Osteoblast (primary cell): ENCODE results near the gene DNAJB2. TPM values are rescaled to one million over a fixed set of nuclear protein-coding genes. Genes with fewer than 3 reads are reported as not detected.

Experiments
- DNase-seq: peaks from one replicate; pipeline ENCODE4 v3.0.0; 2011; ENCODE audit warnings: low spot score, mixed read lengths; ENCODE audit not compliant: insufficient read length; ENCODE audit errors: missing footprints
- H2AFZ ChIP-seq: 2 replicates; pipeline ENCODE4 v1.6.0; 2011; ENCODE audit warnings: mild to moderate bottlenecking, low read length
- H3K27ac ChIP-seq: 2 replicates; pipeline ENCODE4 v1.5.1; 2011; ENCODE audit warnings: mild to moderate bottlenecking, low read depth, low read length, moderate library complexity
- H3K27me3 ChIP-seq: 2 replicates; pipeline ENCODE4 v1.6.0; 2012; ENCODE audit warnings: mild to moderate bottlenecking, control low read depth, inconsistent platforms, low read length, moderate library complexity; ENCODE audit not compliant: insufficient read depth
- H3K36me3 ChIP-seq: 2 replicates; pipeline ENCODE4 v1.5.1; 2011; ENCODE audit warnings: mild to moderate bottlenecking, low read length, control low read depth, moderate library complexity; ENCODE audit not compliant: insufficient read depth
- H3K4me1 ChIP-seq: 2 replicates; pipeline ENCODE4 v1.5.1; 2011; ENCODE audit warnings: mild to moderate bottlenecking, low read length, control low read depth, moderate library complexity; ENCODE audit not compliant: insufficient read depth
- H3K4me2 ChIP-seq: 2 replicates; pipeline ENCODE4 v1.6.0; 2011; ENCODE audit warnings: mild to moderate bottlenecking, low read length; ENCODE audit not compliant: insufficient read depth
- H3K4me3 ChIP-seq: fragments of 200-600 bp; sonication (generic); 3 replicates; pipeline ENCODE4 v1.5.1; 2012; ENCODE audit warnings: mild to moderate bottlenecking, low read length, inconsistent platforms; ENCODE audit not compliant: insufficient read depth
- H3K79me2 ChIP-seq: 2 replicates; pipeline ENCODE4 v1.6.0; 2012; ENCODE audit warnings: mild to moderate bottlenecking, low read length, control low read depth, inconsistent platforms; ENCODE audit not compliant: insufficient read depth
- H3K9me3 ChIP-seq: 2 replicates; pipeline ENCODE4 v1.5.1; 2011; ENCODE audit warnings: low read depth, low read length, control low read depth
- H4K20me1 ChIP-seq: 2 replicates; pipeline ENCODE4 v1.6.0; 2012; ENCODE audit warnings: mild to moderate bottlenecking, low read length, control low read depth; ENCODE audit not compliant: insufficient read depth
- CTCF ChIP-seq: IDR thresholded peaks from 2 replicates; pipeline ENCODE4 v1.5.1; 2011; ENCODE audit warnings: mild to moderate bottlenecking, low read depth, low read length, moderate library complexity; ENCODE audit errors: extremely low read depth
- total RNA-seq: library from RNA; depleted of rRNA; stranded (reverse); fragments of >200 nt; gene quantifications from 2 replicates; pipeline ENCODE4 v1.2.3, GENCODE V29; 2012

DNAJB2 gene
- total RNA-seq, 1 donor = 41.3 TPM

GRCh38 chr2:219296142-219296541, 17.0 kb downstream of the DNAJB2 start:
- DNase-seq = no peak
- Histone ChIP-seq H3K27me3 (peaks cover 20% of the 10 kb centered on the region), H3K4me2 (no peak overlapping the region), H3K36me3 (no peaks in the 10 kb centered on the region), H4K20me1 (no peaks in the 10 kb centered on the region), H2AFZ (no peak overlapping the region), H3K4me1 (peaks cover 5% of the 10 kb centered on the region), H3K9me3 (no peaks in the 10 kb centered on the region), H3K27ac (no peak overlapping the region), H3K79me2 (no peaks in the 10 kb centered on the region), H3K4me3 (no peak overlapping the region)
- TF ChIP-seq CTCF = no peak

GRCh38 chr2:219296631-219297391, 17.6 kb downstream of the DNAJB2 start:
- Histone ChIP-seq H3K4me3 (no peak overlapping the region), H3K4me1 (peaks cover 5% of the 10 kb centered on the region), H3K9me3 (no peaks in the 10 kb centered on the region), H2AFZ (no peak overlapping the region), H3K4me2 (no peak overlapping the region), H3K36me3 (no peaks in the 10 kb centered on the region), H3K79me2 (no peaks in the 10 kb centered on the region), H3K27me3 (peaks cover 26% of the 10 kb centered on the region), H3K27ac (no peak overlapping the region), H4K20me1 (no peaks in the 10 kb centered on the region)
- TF ChIP-seq CTCF = no peak
- DNase-seq = peak; percentile 65

- Histone ChIP-seq H3K27ac (no peak overlapping the region), H3K9me3 (no peaks in the 10 kb centered on the region), H3K36me3 (no peaks in the 10 kb centered on the region), H3K4me3 (no peak overlapping the region), H3K4me2 (no peak overlapping the region), H3K4me1 (peaks cover 5% of the 10 kb centered on the region), H3K27me3 (peaks cover 35% of the 10 kb centered on the region), H4K20me1 (no peaks in the 10 kb centered on the region), H2AFZ (no peak overlapping the region), H3K79me2 (no peaks in the 10 kb centered on the region)
- DNase-seq = no peak
- peak; percentile 26 for TF ChIP-seq CTCF
Measured at GRCh38 chr2:219297766-219298456, 18.7 kb downstream of the DNAJB2 start.

- Histone ChIP-seq H3K36me3 (no peaks in the 10 kb centered on the region), H3K4me3 (no peak overlapping the region), H3K79me2 (no peaks in the 10 kb centered on the region), H3K27ac (no peak overlapping the region), H2AFZ (peak overlapping the region; percentile 57), H3K4me2 (no peak overlapping the region), H3K4me1 (peaks cover 5% of the 10 kb centered on the region), H3K27me3 (peaks cover 41% of the 10 kb centered on the region), H3K9me3 (no peaks in the 10 kb centered on the region), H4K20me1 (no peaks in the 10 kb centered on the region)
- peak; percentile 94 for TF ChIP-seq CTCF
- DNase-seq = peak; percentile 99
Measured at GRCh38 chr2:219298759-219299371, 19.7 kb downstream of the DNAJB2 start.
